ENCODE data around the gene EFHC1. TPM values are rescaled to one million over a fixed set of nuclear protein-coding genes. Genes with fewer than 3 reads are reported as not detected.
A peak's percentile ranks its signal among the peaks of the same experiment; 100 is the strongest.

Gene EFHC1
- total RNA-seq, 1 donor: 21.6 TPM

- H3K4me3 ChIP-seq (ENCODE audit: low read depth, low read length): no peak overlapping the region
- TF ChIP-seq CTCF (IDR thresholded peaks at IDR 0.05; ENCODE audit: insufficient read depth, low read depth, low read length): no peak
- DNase-seq (ENCODE audit: low read depth): peak; percentile 79
These were observed 95.2 kb downstream of the EFHC1 start for GRCh38 chr6:52515219-52515960.

DNA sequence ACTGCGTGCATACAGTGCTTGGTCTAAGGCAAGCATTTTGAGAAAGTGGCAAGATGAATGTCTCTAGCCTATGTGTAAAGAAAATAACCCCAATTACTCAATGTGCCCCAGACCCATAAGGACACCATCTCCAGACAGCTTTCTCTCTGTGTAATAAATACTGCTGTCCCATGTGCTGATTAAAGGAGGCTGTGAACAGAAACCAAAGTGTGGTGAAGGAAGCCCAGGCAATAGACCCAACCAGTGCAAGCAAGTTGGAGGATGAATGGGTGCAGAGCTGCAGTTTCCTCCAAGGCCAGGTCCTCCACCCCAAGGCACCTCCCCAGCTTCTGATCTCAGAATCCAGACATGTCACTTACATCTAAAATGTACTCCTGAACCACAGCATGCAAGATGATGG is 96.1 kb downstream of the EFHC1 start:
- no peak overlapping the region for H3K4me3 ChIP-seq (ENCODE audit: low read depth, low read length)
- DNase-seq (ENCODE audit: low read depth): no peak
- TF ChIP-seq CTCF (IDR thresholded peaks at IDR 0.05; ENCODE audit: insufficient read depth, low read depth, low read length): no peak

DNA sequence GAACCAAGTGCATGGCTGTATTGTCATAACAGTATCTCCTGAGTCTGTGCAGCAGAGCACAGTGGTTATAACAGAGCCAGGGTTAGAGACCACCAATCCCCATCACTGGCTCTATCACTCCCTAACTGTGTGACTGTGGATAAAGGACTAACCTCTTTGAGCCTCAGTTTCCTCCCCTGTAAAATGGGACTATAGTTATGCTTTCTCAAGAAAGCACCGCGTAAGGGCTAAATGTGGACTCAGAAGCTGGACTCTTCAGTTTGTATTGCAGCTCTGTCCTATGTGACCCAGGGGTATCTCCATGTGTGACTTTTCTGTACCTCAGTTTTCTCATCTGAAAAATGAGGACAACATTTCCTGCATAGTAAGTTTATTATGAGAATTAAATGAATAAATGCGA is 96.8 kb downstream of the EFHC1 start:
- no peak overlapping the region for H3K4me3 ChIP-seq (ENCODE audit: low read depth, low read length)
- no peak for DNase-seq (ENCODE audit: low read depth)
- TF ChIP-seq CTCF (IDR thresholded peaks at IDR 0.05; ENCODE audit: insufficient read depth, low read depth, low read length): no peak

DNA sequence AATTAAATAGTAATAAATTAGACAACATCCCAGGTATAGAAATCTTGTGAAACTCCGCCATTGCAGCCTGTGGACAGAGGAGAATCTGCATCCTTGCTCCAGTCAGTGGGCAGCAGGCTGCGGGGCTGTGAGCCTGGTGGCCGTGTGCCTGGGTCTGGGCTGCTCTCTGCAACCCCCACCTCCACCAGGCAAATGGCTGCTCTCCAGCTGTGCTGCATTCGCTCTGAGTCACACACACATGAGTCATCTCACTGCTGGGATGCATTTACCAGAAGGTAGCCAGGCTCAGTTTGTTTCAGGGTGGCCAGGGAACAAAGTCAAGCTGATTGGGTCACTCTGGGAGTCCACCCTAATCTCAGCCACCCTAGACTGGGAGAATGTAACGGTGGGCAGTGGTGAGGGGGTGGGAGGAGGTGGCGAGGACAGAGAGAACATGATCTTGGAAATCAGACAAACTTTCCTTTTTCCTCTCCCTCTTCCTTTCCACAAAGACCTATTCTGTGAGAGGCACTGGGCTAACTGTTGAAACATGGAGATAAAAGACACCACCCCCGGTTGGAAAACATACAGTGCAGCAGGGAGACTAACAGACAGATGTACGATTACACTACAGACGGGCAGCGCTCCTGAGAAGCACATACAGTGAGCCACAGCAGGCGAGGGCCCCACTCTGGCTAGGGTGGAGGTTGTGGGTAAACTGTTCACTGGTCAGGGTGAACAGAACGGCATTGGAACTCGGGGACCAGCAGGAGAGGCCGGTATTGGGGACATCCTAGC is 97.5 kb downstream of the EFHC1 start:
- TF ChIP-seq CTCF (IDR thresholded peaks at IDR 0.05; ENCODE audit: insufficient read depth, low read depth, low read length): no peak
- H3K4me3 ChIP-seq (ENCODE audit: low read depth, low read length): peak overlapping the region; percentile 34
- DNase-seq (ENCODE audit: low read depth): peak; percentile 97

DNA sequence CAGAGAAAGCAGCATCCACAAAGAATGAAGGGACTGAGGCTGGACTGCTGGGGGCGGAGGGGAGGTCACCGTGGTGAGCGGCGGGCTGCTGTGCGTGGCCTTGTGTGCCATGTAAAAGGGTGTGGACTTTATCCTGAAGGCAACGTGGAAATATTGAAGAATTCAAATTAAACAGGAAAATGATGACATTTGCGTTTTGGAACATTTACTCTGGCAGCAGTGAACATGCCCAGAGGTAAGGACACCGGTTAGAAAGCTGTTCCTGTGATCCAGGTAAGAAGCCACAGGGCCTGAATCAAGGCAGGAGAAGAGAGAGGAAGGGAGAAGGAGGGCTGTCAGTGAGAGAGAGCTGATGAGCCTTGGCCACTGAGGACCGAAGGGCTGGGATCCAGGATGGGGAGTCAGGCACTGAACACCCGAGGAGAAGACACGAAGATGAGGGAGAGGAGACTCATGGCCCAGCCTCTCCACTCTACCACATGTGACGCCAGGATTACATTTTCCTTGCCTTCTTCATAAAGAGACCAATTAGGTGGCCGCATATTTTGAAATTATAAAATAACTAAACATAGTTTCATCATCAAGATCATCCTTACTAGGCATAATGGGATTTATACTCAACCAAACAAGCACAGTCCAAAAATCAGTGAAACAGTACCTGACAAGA is 98.3 kb downstream of the EFHC1 start:
- DNase-seq (ENCODE audit: low read depth): no peak
- no peak for TF ChIP-seq CTCF (IDR thresholded peaks at IDR 0.05; ENCODE audit: insufficient read depth, low read depth, low read length)
- H3K4me3 ChIP-seq (ENCODE audit: low read depth, low read length): no peak overlapping the region

DNA sequence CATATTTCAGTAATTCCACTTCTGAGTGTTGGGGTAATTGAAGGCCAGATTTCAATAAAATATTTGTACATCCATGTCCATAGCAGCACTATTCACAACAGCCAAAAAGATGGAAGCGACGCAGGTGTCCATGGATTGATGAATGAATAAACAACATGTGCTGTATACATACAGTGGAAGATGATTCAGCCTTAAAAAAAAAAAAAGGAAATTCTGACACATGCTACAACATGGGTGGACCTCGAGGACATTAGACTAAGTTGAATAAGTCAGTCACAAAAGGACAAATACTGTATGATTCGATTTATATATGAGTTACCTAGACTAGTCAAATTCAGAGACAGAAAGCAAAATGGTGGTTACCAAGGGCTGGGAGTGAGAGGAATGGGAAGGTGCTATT is 99.5 kb downstream of the EFHC1 start:
- no peak for DNase-seq (ENCODE audit: low read depth)
- no peak for TF ChIP-seq CTCF (IDR thresholded peaks at IDR 0.05; ENCODE audit: insufficient read depth, low read depth, low read length)
- H3K4me3 ChIP-seq (ENCODE audit: low read depth, low read length): no peak overlapping the region

All from fibroblast of villous mesenchyme (primary cell).